Activated CD4-positive, alpha-beta T cell treated with anti-CD3 and anti-CD28 coated beads, Interleukin-2, amount 50 U/mL, for 1 hour (primary cell): ENCODE results near the gene SORL1.

Source experiments
- DNase-seq: peaks from one replicate; pipeline ENCODE4 v3.0.0-alpha.2; 2020

SORL1 gene

GRCh38 chr11:121592708-121593107 is 140.6 kb downstream of the SORL1 start:
- DNase-seq = no peak

DNA sequence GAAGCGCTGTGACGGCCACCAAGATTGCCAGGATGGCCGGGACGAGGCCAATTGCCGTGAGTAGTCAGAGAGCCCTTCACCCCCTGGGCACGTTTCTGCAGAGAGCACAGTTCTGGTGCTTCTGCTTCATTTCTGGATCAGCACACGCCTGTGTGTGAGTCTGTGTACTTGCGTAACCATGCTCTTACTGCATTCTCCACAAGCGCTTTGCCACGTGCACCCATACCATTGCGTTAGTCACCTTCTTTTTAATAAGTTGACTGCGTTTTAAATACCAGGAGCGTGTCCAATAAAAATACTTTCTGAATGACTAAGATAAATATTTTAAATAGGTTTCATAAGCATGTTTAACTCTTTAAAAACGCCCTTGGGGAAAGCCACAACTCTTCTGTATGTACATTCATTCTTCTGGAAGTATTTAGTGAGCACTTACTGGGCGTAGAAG is 143.6 kb downstream of the SORL1 start:
- no peak for DNase-seq

GRCh38 chr11:121596195-121597155 is 144.4 kb downstream of the SORL1 start:
- DNase-seq = no peak

DNA sequence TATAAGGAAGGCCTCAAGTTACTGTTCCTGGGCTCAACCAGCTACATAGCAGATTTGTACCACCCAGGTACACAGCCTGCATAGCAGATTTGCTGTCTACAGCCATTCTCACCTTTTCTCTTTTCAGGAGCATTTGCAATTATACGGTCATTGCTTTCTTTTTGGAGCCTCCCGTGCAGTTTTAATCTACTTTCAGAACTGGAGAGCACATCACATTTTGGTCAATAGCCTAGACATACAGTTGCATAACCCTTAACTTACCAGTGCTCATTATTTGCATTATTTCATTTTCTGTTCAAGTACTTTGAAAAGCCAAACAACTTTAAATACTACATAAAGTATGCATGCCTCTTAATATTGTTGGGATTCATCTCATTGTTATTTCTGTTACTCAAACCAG is 151.2 kb downstream of the SORL1 start:
- DNase-seq = no peak

DNA sequence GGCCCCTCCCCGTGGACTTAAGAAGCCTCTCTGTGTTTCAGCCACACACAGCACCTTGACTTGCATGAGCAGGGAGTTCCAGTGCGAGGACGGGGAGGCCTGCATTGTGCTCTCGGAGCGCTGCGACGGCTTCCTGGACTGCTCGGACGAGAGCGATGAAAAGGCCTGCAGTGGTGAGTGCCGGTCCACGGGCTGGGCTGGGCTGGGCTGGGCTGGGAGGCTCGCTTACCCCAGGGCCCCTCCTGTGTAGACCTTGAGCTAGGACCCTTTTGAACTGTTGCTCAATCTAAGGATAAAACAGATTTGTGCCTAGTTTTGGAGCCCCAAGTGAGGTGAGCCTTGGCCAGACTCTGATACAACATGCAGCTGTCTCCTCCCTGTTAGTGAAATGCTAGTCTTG is 152.0 kb downstream of the SORL1 start:
- DNase-seq = no peak

DNA sequence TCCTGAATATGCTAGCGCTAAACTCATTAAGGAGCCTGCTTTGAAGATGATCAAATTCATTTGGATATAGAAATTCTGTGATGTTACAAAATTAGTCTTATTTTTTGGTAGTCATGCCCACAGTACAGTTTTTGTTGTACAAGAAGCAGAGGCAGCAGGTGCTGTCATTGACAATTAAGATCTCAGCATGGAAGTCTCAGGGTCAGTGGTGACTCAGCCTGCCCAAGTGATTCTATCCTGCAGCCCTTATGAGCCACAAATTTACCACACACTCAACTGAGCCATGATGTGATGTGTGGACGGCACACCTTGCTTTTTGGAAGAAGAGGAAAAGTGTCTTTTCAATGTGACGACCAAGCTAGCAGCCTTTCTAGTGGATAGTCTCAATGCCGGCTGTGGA is 154.2 kb downstream of the SORL1 start:
- no peak for DNase-seq

DNA sequence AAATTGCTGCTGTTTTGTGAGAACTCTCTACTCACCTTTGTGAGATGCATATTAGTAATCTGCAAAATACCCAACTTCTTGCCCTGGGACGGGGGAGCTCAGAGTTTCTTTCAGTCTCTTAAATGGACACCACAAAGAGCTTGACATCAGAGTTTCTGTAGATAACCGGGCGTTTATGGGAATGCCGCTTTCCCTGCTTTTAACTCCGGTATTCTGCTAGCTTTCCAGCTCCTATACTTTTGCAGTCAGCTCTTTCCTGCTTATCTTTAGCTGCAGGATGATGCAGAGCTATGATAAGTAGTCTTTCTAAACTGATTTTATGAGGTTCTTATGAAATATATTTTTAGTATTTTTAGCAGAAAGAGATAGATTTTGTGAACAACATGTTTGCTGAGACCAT is 155.2 kb downstream of the SORL1 start:
- DNase-seq = no peak

DNA sequence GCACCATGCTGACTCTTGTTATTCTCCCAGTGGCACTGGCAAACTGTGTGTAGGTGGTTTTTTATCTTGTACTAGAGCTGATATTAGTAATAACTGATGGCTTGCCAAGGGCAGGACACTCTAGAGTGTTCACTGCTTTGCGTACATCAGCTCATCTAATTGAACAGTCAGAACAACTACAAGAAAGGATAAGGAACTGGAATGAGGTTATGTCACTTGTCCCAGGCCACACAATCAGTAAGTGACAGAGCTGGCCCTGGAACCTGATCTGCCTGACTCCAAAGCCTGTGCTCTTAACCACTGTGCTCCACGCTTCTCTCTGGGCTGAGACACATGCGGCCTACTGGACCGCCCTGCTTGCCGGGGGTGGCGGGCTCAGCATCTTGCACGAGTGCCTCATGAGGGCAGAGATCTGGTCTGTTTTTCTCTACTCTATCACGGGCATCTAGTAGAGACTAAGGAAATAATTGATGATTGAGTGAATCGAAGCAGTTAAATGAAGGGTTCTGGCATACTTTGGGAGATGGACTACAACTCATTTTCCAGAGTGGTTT is 156.5 kb downstream of the SORL1 start:
- no peak for DNase-seq

- no peak for DNase-seq
Measured at GRCh38 chr11:121610706-121611105, 158.6 kb downstream of the SORL1 start.

DNA sequence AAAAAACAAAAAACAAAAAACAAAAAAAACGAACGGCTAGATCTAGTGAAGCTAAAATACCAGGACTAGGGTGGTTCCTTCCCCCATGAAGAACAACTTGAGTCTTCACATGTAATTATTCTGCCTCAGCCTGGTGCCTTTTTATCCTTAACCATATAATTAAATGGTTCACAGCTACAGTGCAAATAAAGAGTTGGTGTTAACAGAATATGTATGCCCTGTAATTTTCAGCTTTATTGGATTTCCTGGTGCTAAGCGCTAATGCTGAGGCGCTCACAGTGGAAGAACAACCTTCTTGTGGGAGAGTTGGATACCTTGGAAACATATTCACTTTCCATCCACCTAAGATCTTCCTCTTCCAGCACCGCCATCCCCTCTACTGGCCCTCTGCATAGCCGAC is 159.1 kb downstream of the SORL1 start:
- no peak for DNase-seq

DNA sequence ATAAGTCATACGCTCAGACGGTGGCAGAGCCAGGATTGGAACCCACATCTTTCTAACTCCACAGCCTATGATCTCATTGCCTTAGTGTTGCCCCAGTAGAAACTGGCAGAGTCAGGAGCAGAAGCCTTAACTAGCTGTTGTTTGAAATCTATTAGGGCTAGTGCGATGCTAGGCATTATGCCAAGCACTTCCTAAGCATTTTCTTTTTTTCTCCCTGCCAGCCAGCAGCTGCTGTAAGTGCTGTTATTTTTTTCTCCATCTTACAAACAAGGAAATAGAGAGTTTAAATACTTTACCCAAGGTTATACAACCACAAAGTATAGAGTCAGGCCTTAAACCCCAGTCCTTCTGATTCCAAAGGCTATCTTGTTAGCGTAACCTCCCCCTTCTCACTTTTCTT is 161.6 kb downstream of the SORL1 start:
- DNase-seq = no peak

GRCh38 chr11:121614636-121615240 is 162.6 kb downstream of the SORL1 start:
- no peak for DNase-seq

DNA sequence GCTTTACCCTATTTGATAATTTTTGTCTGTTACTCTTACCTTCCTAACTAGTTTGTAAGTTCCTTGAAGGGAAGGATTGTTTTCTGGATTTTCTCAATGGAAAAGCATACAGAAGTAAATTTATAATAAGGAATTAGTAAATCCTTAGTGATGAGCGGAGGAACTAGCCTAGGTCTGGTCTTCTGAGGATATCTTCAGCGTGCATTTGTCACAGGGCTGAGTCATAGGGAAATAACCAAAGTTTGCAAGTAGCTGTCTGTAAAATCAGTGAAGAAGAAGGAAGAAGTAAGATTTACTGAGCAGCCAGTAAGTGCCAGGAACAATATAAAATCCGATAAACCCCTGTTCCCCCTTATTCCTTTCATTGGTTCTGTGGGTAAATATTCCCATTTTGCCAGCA is 163.4 kb downstream of the SORL1 start:
- DNase-seq = no peak

DNA sequence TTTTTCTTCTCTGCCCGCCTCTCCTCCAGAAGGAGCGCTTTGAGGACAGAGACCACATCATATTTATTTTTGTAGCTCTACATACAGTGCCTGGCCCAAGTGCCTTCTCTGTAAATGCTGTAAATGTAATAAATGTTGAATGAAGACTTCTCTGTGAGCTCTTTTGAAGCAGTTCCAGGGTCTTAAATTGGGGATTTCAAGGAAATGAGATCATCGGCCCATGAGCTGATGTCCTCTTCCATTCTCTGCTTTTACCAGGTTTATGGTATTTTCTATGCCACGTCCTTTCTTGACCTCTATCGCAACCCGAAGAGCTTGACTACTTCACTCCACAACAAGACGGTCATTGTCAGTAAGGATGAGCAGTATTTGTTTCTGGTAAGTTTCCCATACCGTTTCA is 166.4 kb downstream of the SORL1 start:
- no peak for DNase-seq

DNA sequence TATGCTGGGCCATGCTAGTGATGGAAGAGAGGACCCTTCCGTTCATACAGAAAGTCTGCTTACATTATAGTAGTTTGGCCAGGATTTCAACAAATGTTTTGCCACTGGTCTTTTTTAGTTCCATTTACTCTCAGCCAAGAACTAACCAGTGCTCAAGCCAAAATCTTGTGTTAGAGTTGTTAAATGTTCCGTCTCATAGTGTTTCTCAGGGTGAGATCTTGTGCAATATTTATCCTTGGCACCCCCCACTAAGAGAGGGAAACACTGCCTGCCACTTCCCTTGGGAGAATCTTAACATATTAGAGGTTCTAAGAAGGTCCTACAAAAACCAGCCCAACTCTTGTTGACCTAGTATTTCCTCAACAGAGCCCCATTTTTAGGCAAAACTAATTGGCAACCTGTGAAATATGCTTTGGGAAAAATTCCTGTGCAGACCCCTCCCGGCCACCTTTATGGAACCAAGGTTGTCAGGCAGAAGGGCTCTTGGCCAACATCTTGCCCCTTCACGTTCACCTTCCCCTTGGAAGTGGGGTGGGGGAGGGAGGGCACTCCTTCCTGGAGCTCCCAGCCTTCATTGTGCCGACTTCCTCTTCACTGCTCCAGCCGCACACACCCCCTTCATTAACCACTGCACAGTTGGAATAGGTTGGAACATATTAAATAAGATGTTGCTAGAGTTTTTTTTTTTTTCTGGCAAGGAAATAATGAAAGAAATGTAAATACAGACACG is 173.8 kb downstream of the SORL1 start:
- no peak for DNase-seq

GRCh38 chr11:121626507-121626875 is 174.4 kb downstream of the SORL1 start:
- no peak for DNase-seq

GRCh38 chr11:121626980-121627379 is 174.9 kb downstream of the SORL1 start:
- DNase-seq = no peak

GRCh38 chr11:121630041-121630440 is 177.9 kb downstream of the SORL1 start:
- no peak for DNase-seq

GRCh38 chr11:121631456-121631855 is 179.3 kb downstream of the SORL1 start:
- no peak for DNase-seq

DNA sequence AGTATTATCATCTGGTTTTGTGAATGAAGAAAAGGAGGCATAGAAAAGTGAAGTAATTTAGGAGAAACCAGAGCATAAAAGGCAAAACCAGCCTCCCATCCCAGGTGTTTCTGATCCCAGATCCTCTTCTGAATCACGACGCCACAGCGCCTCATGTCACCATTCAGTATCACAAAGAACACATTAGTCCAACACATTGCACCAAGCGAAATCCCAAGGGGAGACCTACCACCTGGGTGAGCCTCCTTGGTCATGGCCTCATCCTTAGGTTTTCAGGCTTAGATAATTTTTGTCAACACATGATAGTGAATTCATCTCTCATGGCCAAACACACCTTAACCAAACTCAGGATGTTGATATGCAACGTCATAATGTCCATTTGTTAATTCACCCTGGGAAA is 182.2 kb downstream of the SORL1 start:
- no peak for DNase-seq

GRCh38 chr11:121634889-121635288 is 182.8 kb downstream of the SORL1 start:
- no peak for DNase-seq

- no peak for DNase-seq
Measured at GRCh38 chr11:121636081-121636799, 184.1 kb downstream of the SORL1 start.

DNA sequence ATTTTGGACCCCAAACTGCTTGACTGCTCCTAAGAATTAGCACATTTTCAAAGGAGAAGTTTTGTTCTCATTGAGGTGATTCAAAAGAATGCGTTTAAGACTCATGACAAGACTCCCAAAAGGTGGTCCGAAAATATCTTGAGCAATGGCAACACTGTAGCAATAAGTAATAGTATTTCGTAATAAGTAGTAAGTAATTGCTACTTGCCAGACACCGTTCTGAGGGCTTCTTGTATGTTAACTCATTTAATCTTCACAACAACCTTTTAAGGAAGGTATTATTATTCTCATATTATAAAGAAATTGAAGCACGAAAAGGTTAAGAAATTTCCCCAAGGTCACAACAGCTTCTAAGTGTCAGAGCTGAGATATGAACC is 184.7 kb downstream of the SORL1 start:
- DNase-seq = no peak
